Left ventricle myocardium inferior (tissue), 1 donor: ENCODE measurements around the gene PTPRN2. TPM values are rescaled to one million over a fixed set of nuclear protein-coding genes. Genes with fewer than 3 reads are reported as not detected.

Source experiments
- DNase-seq: peaks from one replicate; pipeline ENCODE4 v3.0.0-alpha.2; 2020
- H3K27ac ChIP-seq: fragments of 200-600 bp; replicated peaks from 2 replicates; pipeline ENCODE4 v1.8.0; 2021
- H3K27me3 ChIP-seq: fragments of 200-600 bp; 2 replicates; pipeline ENCODE4 v1.8.0; 2021; ENCODE audit warnings: low read depth
- H3K36me3 ChIP-seq: fragments of 200-600 bp; 2 replicates; pipeline ENCODE4 v1.8.0; 2021
- H3K4me1 ChIP-seq: fragments of 200-600 bp; 2 replicates; pipeline ENCODE4 v1.8.0; 2021
- H3K4me3 ChIP-seq: fragments of 200-600 bp; 2 replicates; pipeline ENCODE4 v1.8.0; 2021; ENCODE audit warnings: mild to moderate bottlenecking, moderate library complexity
- H3K9me3 ChIP-seq: fragments of 200-600 bp; replicated peaks from 2 replicates; pipeline ENCODE4 v1.8.0; 2021
- intact Hi-C: fragments of 100-400 bp; cut with micrococcal nuclease; formaldehyde crosslinking; loops from one replicate; pipeline ENCODE4 v1.11.0; 2022
- total RNA-seq: library from RNA; stranded (reverse); fragmentation: NEBNext Ultra II Directional; extraction: Animal tissue kit (Norgen Biotek cat#: 25700); gene quantifications from one replicate; pipeline ENCODE4 v1.2.1, GENCODE V29; 2021
- TF ChIP-seq, protein P1 (sequence below): fragments of 200-600 bp; IDR thresholded peaks from 2 replicates; pipeline ENCODE4 v1.8.0; 2021; ENCODE audit warnings: antibody characterized with exemption, mild to moderate bottlenecking, borderline replicate concordance
- donor health status: DM: no; HTN: yes; CAD: no; lungs with severe emphysema.

The PTPRN2 gene
- total RNA-seq, 1 donor from 2014 or later: 1.3 TPM

DNA sequence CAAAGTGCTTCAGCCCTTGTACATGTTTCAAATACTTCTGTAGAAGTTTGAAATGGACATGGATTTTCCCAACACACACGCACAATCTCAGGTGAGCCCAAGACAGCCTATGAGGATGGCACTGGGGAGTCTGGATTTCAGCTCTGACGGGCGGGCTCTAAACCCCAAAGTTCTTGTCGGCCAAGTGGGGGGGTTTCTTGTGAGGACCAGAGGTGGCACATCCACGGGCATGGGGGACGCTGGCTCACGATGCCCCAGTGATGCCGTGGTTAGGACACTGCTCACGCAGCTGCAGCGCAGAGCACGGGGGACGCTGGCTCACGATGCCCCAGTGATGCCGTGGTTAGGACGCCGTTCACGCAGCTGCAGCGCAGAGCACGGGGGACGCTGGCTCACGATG is 970.7 kb downstream of the PTPRN2 start:
- intact Hi-C loops: no loop called here
- Histone ChIP-seq H3K4me1 (peaks cover 19% of the 10 kb centered on the region), H3K36me3 (no peaks in the 10 kb centered on the region), H3K27me3 (peaks cover 68% of the 10 kb centered on the region), H3K4me3 (no peak overlapping the region), H3K27ac (no peak overlapping the region), H3K9me3 (no peaks in the 10 kb centered on the region)
- TF ChIP-seq, protein P1, sequence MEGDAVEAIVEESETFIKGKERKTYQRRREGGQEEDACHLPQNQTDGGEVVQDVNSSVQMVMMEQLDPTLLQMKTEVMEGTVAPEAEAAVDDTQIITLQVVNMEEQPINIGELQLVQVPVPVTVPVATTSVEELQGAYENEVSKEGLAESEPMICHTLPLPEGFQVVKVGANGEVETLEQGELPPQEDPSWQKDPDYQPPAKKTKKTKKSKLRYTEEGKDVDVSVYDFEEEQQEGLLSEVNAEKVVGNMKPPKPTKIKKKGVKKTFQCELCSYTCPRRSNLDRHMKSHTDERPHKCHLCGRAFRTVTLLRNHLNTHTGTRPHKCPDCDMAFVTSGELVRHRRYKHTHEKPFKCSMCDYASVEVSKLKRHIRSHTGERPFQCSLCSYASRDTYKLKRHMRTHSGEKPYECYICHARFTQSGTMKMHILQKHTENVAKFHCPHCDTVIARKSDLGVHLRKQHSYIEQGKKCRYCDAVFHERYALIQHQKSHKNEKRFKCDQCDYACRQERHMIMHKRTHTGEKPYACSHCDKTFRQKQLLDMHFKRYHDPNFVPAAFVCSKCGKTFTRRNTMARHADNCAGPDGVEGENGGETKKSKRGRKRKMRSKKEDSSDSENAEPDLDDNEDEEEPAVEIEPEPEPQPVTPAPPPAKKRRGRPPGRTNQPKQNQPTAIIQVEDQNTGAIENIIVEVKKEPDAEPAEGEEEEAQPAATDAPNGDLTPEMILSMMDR: no peak
- no peak for DNase-seq

GRCh38 chr7:157616426-157616825 is 971.2 kb downstream of the PTPRN2 start:
- no peak for DNase-seq
- Histone ChIP-seq H3K27me3 (peaks cover 69% of the 10 kb centered on the region), H3K36me3 (no peaks in the 10 kb centered on the region), H3K4me3 (no peak overlapping the region), H3K9me3 (no peaks in the 10 kb centered on the region), H3K27ac (peak overlapping the region; percentile 52), H3K4me1 (peaks cover 19% of the 10 kb centered on the region)
- TF ChIP-seq, protein P1: no peak
- intact Hi-C loops: no loop called here

DNA sequence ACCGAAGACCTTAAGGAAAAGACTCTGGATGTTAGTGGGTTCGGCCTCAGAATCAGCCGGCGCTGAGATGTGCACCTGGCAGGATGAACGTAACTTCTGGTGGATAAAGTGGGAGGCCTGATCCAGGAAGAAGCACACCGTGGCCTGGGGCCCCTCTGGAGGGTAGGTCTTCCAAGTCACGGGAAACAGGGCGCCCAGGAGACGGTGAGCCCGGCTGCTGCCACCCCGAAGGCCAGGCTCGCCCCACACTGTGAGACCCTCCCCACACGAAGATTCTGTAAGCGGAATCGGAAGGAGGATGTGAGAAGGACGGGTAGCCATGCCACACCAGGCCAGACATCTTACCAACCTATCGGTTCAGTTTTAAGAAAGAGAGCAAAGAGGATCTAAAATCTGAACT is 971.8 kb downstream of the PTPRN2 start:
- Histone ChIP-seq H3K27ac (peak overlapping the region; percentile 52), H3K27me3 (peaks cover 69% of the 10 kb centered on the region), H3K9me3 (no peaks in the 10 kb centered on the region), H3K36me3 (no peaks in the 10 kb centered on the region), H3K4me3 (no peak overlapping the region), H3K4me1 (peaks cover 19% of the 10 kb centered on the region)
- intact Hi-C loops: no loop called here
- TF ChIP-seq, protein P1: no peak
- DNase-seq: no peak

GRCh38 chr7:157615101-157615817 is 972.4 kb downstream of the PTPRN2 start:
- Histone ChIP-seq H3K4me1 (peaks cover 19% of the 10 kb centered on the region), H3K9me3 (no peaks in the 10 kb centered on the region), H3K36me3 (no peaks in the 10 kb centered on the region), H3K27me3 (peaks cover 70% of the 10 kb centered on the region), H3K4me3 (no peak overlapping the region), H3K27ac (peak overlapping the region; percentile 52)
- intact Hi-C loops: no loop called here
- DNase-seq: peak; percentile 57
- TF ChIP-seq, protein P1: no peak

DNA sequence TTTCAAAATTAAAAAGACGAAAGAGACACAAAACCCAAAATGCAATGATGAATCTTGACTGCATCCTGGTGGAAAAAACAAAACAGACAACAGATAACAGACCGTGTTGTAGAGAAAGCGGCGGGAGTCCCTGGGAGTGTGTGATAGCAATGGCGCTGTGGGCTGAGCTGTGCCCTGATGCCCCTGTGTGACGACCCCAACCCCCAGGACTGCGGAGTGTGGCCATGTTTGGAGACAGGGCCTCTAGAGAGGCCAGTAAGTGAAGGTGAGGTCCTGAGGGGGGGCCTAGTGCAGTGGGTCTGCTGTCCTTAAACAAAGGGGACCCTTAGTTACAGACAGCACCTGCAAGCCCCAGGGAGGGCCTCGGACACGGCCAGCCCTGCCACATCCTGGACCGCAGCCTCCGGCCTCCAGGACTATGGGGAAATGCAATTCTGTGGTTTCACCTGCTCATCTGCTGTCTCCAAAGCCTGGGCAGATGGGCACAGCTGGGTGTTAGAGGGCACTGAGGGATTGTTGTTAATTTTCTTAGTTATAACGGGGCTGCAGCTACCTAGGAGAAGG is 973.1 kb downstream of the PTPRN2 start:
- Histone ChIP-seq H3K9me3 (no peaks in the 10 kb centered on the region), H3K4me1 (peaks cover 19% of the 10 kb centered on the region), H3K36me3 (no peaks in the 10 kb centered on the region), H3K4me3 (no peak overlapping the region), H3K27me3 (peaks cover 77% of the 10 kb centered on the region), H3K27ac (peak overlapping the region; percentile 52)
- no peak for DNase-seq
- intact Hi-C loops: no loop called here
- TF ChIP-seq, protein P1: no peak
